GM12878 (cell line): ENCODE measurements around the gene IL1RL2. TPM values are rescaled to one million over a fixed set of nuclear protein-coding genes. Genes with fewer than 3 reads are reported as not detected.

Source experiments
- CUX1 ChIP-seq: IDR thresholded peaks from 2 replicates; pipeline ENCODE4 v1.6.1; 2012; ENCODE audit warnings: improper control_type of control experiment, low read depth, low read length; ENCODE audit not compliant: insufficient replicate concordance
- FOXK2 ChIP-seq: fragments of 450-650 bp; IDR thresholded peaks from 2 replicates; pipeline ENCODE4 v1.6.1; 2017; ENCODE audit warnings: mild to moderate bottlenecking, moderate library complexity
- polyA plus RNA-seq, 11 experiments: library from polyadenylated mRNA; depleted of rRNA in 4 of 11; unstranded in 6 of 11; stranded (reverse) in 5 of 11; fragments of >200 nt; fragmentation: Nextera tagmentation in 4 of 11; fragmentation: Illumina TruSeq in 1 of 11; extraction: Ambion mirVana in 4 of 11; extraction: Trizol in 1 of 11; gene quantifications; 1 replicate in 1 of 11; 2 replicates in 10 of 11; pipeline versions ENCODE4 v1.2.1 to v1.2.3, GENCODE V29; 2011 to 2016; ENCODE audit warnings: inconsistent platforms in 2 of 11, missing spikeins in 2 of 11, low read depth in 1 of 11
- total RNA-seq, 4 experiments: library from RNA; depleted of rRNA in 3 of 4; stranded (reverse); fragments of >200 nt in 3 of 4; fragmentation: Illumina TruSeq in 1 of 4; extraction: Trizol in 1 of 4; gene quantifications; 2 replicates each; pipeline versions ENCODE4 v1.2.1 to v1.2.3, GENCODE V29; 2013 to 2021
- TF ChIP-seq, protein P1 (sequence below): fragments of 450-650 bp; IDR thresholded peaks from 2 replicates; pipeline ENCODE4 v1.6.1; 2017; ENCODE audit warnings: mild to moderate bottlenecking, moderate library complexity

IL1RL2 gene
- total and polyA plus RNA-seq, 10 of the 15 experiments (the other 5 are each of a cell fraction or from before 2014, with no cell fraction given): not detected

- TF ChIP-seq FOXK2 (no peak), CUX1 (no peak)
- TF ChIP-seq, protein P1, sequence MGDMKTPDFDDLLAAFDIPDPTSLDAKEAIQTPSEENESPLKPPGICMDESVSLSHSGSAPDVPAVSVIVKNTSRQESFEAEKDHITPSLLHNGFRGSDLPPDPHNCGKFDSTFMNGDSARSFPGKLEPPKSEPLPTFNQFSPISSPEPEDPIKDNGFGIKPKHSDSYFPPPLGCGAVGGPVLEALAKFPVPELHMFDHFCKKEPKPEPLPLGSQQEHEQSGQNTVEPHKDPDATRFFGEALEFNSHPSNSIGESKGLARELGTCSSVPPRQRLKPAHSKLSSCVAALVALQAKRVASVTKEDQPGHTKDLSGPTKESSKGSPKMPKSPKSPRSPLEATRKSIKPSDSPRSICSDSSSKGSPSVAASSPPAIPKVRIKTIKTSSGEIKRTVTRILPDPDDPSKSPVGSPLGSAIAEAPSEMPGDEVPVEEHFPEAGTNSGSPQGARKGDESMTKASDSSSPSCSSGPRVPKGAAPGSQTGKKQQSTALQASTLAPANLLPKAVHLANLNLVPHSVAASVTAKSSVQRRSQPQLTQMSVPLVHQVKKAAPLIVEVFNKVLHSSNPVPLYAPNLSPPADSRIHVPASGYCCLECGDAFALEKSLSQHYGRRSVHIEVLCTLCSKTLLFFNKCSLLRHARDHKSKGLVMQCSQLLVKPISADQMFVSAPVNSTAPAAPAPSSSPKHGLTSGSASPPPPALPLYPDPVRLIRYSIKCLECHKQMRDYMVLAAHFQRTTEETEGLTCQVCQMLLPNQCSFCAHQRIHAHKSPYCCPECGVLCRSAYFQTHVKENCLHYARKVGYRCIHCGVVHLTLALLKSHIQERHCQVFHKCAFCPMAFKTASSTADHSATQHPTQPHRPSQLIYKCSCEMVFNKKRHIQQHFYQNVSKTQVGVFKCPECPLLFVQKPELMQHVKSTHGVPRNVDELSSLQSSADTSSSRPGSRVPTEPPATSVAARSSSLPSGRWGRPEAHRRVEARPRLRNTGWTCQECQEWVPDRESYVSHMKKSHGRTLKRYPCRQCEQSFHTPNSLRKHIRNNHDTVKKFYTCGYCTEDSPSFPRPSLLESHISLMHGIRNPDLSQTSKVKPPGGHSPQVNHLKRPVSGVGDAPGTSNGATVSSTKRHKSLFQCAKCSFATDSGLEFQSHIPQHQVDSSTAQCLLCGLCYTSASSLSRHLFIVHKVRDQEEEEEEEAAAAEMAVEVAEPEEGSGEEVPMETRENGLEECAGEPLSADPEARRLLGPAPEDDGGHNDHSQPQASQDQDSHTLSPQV: no peak
Measured at GRCh38 chr2:102184018-102184417, 2.8 kb upstream of the IL1RL2 start (continued).
